Heart right ventricle (tissue), 16 donors: ENCODE measurements around the gene E2F8. TPM values are rescaled to one million over a fixed set of nuclear protein-coding genes. Genes with fewer than 3 reads are reported as not detected.

Source experiments
- ATAC-seq, 8 donors: fragments of 200-7000 bp; cut with Tn5 transposase; one replicate each; pipeline ENCODE4 v1.9.1; 2020; ENCODE audit warnings: mild to moderate bottlenecking in 8 of 8, moderate library complexity in 8 of 8, moderate number of reproducible peaks in 1 of 8
- DNase-seq, 2 donors: peaks; one replicate each; pipeline ENCODE4 v3.0.0-alpha.2; 2020
- H3K27ac ChIP-seq, 10 donors: fragments of 200-600 bp; sonication (generic) in 2 of 10; one replicate each; pipeline versions ENCODE4 v1.5.0 to v1.8.0; 2020 to 2022; ENCODE audit warnings: mild to moderate bottlenecking in 3 of 10
- H3K27me3 ChIP-seq, 7 donors: fragments of 200-600 bp; one replicate each; pipeline ENCODE4 v1.8.0; 2021 to 2022; ENCODE audit warnings: mild to moderate bottlenecking in 2 of 7
- H3K36me3 ChIP-seq, 9 donors: fragments of 200-600 bp; sonication (generic) in 1 of 9; one replicate each; pipeline versions ENCODE4 v1.5.0 to v1.8.0; 2020 to 2022; ENCODE audit warnings: mild to moderate bottlenecking in 2 of 9
- H3K4me1 ChIP-seq, 9 donors: fragments of 200-600 bp; sonication (generic) in 1 of 9; one replicate each; pipeline versions ENCODE4 v1.5.0 to v1.8.0; 2020 to 2022; ENCODE audit warnings: mild to moderate bottlenecking in 4 of 9
- H3K4me3 ChIP-seq, 10 donors: fragments of 200-600 bp; sonication (generic) in 2 of 10; one replicate each; pipeline versions ENCODE4 v1.5.0 to v1.8.0; 2020 to 2022; ENCODE audit warnings: mild to moderate bottlenecking in 7 of 10, moderate library complexity in 2 of 10
- H3K9me3 ChIP-seq, 11 donors: fragments of 200-600 bp in 10 of 11; sonication (generic) in 2 of 11; one replicate each; pipeline versions ENCODE4 v1.5.0 to v1.8.0; 2013 to 2022; ENCODE audit warnings: mild to moderate bottlenecking in 2 of 11, control low read depth in 1 of 11, moderate library complexity in 1 of 11
- WGBS, 2 donors: extraction: QIAGEN DNeasy Blood & Tissue Kit; methylation state at CpG; one replicate each; pipeline ENCODE4 v1.1.7; 2013; ENCODE audit warnings: inconsistent platforms in 1 of 2; 5-methylcytosine and 5-hydroxymethylcytosine counted together
- intact Hi-C, 10 donors: fragments of 100-400 bp; cut with DNase I; formaldehyde crosslinking; loops; one replicate each; pipeline versions ENCODE4 v1.11.1 to v1.14.2; 2022
- polyA plus RNA-seq, 2 donors: library from polyadenylated mRNA; stranded (reverse); fragments of 200-250 nt; gene quantifications; one replicate each; pipeline ENCODE4 v1.2.3, GENCODE V29; 2013
- total RNA-seq, 10 donors: library from RNA; stranded (reverse); fragmentation: NEBNext Ultra II Directional in 3 of 10; extraction: Animal tissue kit (Norgen Biotek cat#: 25700) in 3 of 10; gene quantifications; one replicate each; pipeline versions ENCODE4 v1.2.1 to v1.2.4, GENCODE V29; 2021 to 2023
- TF ChIP-seq, protein P1 (sequence below), 9 donors: fragments of 200-600 bp; sonication (generic) in 2 of 9; IDR thresholded peaks; one replicate each; pipeline versions ENCODE4 v1.5.0 to v1.8.0; 2021 to 2022; ENCODE audit warnings: antibody characterized with exemption in 9 of 9, mild to moderate bottlenecking in 5 of 9, moderate library complexity in 1 of 9
- donor health status: Arrhythmogenic right ventricular cardiomyopathy.
- donor health status: ischemic (EF 13 %, LVEDD 7.1; RV severe dilation, severe dysfunction).
- donor health status: healthy with polysubstance abuse.
- donor health status: DM: no; HTN: yes; CAD: no.
- donor health status: DM: no; HTN: no; CAD: no.
- donor health status: ischemic (EF 25% LVEDD 6.9; RV normal size, moderate dysfunction).
- donor health status: ischemic (EF 25% LVEDD 5.7; RV mildly dilated, moderate dysfunction).
- donor health status: healthy.
- donor health status: DM: yes; HTN: yes; CAD: no.
- donor health status: Ischemic cardiomyopathy.
- donor health status: ischemic (EF 35%, LVEDD 5.7; RV mildly dilated, moderate dysfunction).
- donor health status: nonischemic (EF 11% LVEDD 7.7; RV severe dilation, severe dysfunction).
- donor health status: DM: yes; HTN: yes; CAD: no.
- donor health status: PGD.
- donor health status: ischemic (EF 29% LVEDD 5.4; RV normal size, mild dysfunction).
- donor health status: nonischemic (EF 23%, LVEDD 6.1; RV moderate dilation, normal function).

Gene E2F8
- total and polyA plus RNA-seq, 12 donors: 0.73 to 5.0 (median 3.5) TPM

DNA sequence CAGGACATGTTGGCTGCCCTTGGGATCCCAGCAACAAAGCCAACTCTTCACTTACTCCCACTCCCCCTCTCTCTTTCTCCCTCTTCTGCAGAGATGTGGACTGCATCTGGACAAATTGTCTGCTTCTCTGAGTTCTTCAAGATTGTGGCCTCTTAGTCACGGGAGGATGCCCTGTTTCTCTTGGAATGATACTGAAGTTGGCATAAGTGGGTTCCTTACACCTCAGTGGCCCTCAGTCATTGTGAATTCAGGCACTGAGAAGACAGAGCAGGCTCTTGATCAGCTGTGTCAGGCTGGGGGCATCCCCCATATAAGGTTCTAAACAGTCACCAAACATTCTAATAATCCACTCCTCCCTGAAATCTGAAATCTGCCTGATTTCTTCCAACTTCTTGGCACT lies 6.1 kb upstream of the E2F8 start:
- peaks cover 11 to 50% (median 24%) of the 10 kb centered on the region in 7 donors for H3K27me3 ChIP-seq
- H3K36me3 ChIP-seq: no peaks in the 10 kb centered on the region
- H3K4me3 ChIP-seq: no peak overlapping the region
- H3K9me3 ChIP-seq: peaks cover 0 to 3% (median 0%) of the 10 kb centered on the region in 11 donors
- TF ChIP-seq, protein P1, sequence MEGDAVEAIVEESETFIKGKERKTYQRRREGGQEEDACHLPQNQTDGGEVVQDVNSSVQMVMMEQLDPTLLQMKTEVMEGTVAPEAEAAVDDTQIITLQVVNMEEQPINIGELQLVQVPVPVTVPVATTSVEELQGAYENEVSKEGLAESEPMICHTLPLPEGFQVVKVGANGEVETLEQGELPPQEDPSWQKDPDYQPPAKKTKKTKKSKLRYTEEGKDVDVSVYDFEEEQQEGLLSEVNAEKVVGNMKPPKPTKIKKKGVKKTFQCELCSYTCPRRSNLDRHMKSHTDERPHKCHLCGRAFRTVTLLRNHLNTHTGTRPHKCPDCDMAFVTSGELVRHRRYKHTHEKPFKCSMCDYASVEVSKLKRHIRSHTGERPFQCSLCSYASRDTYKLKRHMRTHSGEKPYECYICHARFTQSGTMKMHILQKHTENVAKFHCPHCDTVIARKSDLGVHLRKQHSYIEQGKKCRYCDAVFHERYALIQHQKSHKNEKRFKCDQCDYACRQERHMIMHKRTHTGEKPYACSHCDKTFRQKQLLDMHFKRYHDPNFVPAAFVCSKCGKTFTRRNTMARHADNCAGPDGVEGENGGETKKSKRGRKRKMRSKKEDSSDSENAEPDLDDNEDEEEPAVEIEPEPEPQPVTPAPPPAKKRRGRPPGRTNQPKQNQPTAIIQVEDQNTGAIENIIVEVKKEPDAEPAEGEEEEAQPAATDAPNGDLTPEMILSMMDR (IDR thresholded peaks at IDR 0.05): no peak
- DNase-seq: no peak
- intact Hi-C loops: loop anchor here in 1 of 10 donors (10.0 kb wide), 1 partner anchor 172 kb away; no protein-coding TSS in a partner anchor
- no peak for ATAC-seq
- H3K27ac ChIP-seq: no peak overlapping the region
- 89 to 93% methylated on average over 1 of the region's 1 CpG for WGBS, 2 donors
- peaks cover 2 to 29% (median 9%) of the 10 kb centered on the region in 9 donors for H3K4me1 ChIP-seq

DNA sequence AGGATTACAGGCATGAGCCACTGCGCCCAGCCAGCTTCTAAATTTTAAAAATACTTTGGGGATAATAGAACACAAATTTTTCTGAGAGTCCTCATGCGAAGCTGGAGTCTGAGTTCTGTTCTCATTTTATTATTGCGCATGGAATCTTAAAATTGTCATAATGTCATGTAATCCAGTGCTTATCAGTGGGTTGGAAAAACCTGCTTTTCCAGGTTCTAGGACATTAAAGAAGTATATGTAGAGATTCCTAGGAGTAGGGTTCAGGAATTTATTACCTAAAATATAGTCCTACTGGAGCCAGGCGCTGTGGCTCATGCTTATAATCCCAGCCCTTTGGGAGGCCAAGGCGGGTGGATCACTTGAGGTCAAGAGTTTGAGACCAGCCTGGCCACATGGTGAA lies 4.6 kb upstream of the E2F8 start:
- no peak for DNase-seq
- Histone ChIP-seq H3K27me3 (peaks cover 11 to 63% (median 32%) of the 10 kb centered on the region in 7 donors), H3K4me3 (no peak overlapping the region), H3K9me3 (peaks cover 0 to 3% (median 0%) of the 10 kb centered on the region in 11 donors), H3K4me1 (peaks cover 5 to 38% (median 16%) of the 10 kb centered on the region in 9 donors), H3K36me3 (no peaks in the 10 kb centered on the region), H3K27ac (no peak overlapping the region)
- 90 to 92% methylated on average over 5 of the region's 5 CpGs for WGBS, 2 donors
- TF ChIP-seq, protein P1 (IDR thresholded peaks at IDR 0.05): no peak
- intact Hi-C loops: loop anchor here in 1 of 10 donors (10.0 kb wide), 1 partner anchor 171 kb away; no protein-coding TSS in a partner anchor
- ATAC-seq: no peak

DNA sequence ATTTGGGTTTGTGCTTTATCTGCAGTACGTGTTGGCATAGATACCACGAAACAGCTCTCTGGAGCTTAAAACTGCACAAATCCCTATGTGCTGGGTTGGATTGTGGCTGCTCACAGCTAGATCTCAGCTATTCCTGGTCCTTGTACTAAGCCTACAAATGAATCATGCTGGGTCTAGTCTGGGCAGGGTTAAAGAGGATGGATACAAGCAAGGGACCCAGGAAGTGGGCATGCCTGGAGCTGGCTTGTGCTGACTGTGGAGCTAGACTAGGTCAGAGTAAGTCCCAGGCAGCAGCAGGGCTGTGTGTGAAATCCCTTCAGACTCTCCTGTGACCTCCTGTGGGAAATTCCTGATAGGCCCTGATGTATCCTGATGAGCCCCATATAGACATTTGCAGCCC lies 3.9 kb upstream of the E2F8 start:
- TF ChIP-seq, protein P1 (IDR thresholded peaks at IDR 0.05): no peak
- Histone ChIP-seq H3K4me3 (no peak overlapping the region), H3K27ac (no peak overlapping the region), H3K4me1 (peaks cover 5 to 42% (median 17%) of the 10 kb centered on the region in 9 donors), H3K9me3 (peaks cover 0 to under 1% (median 0%) of the 10 kb centered on the region in 11 donors), H3K36me3 (no peaks in the 10 kb centered on the region), H3K27me3 (peaks cover 11 to 65% (median 32%) of the 10 kb centered on the region in 7 donors)
- intact Hi-C loops: loop anchor here in 3 of 10 donors (5.0 to 10.0 kb wide), 2 partner anchors 47 to 170 kb away; no protein-coding TSS in a partner anchor
- DNase-seq: no peak
- ATAC-seq: no peak
- 62 to 75% methylated on average over 2 of the region's 2 CpGs for WGBS, 2 donors

DNA sequence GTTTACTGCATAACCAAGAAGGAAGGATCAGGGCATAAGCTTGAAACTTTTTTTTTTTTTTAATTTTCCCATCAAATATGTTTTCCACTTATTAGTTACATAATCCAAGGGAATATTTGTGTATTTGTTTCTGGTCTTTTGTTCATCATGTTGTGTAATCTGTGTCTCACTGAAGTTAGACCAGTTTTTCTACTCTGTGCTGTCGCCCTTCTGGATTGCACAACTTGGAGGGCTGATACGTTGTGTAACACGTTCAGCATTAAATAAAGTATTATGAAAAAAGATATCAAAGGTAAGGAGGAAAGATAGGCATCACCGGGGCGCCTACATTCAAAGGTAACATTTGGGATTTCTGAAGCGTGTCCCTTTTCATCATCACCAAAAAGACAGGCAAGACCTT lies 3.3 kb upstream of the E2F8 start:
- no peak for ATAC-seq
- intact Hi-C loops: loop anchor here in 3 of 10 donors (5.0 to 10.0 kb wide), 2 partner anchors 47 to 169 kb away; no protein-coding TSS in a partner anchor
- H3K27ac ChIP-seq: no peak overlapping the region
- H3K4me1 ChIP-seq: peaks cover 5 to 42% (median 17%) of the 10 kb centered on the region in 9 donors
- 85 to 90% methylated on average over 6 of the region's 6 CpGs for WGBS, 2 donors
- no peaks in the 10 kb centered on the region for H3K9me3 ChIP-seq
- no peak for DNase-seq
- peaks cover 11 to 65% (median 32%) of the 10 kb centered on the region in 7 donors for H3K27me3 ChIP-seq
- TF ChIP-seq, protein P1 (IDR thresholded peaks at IDR 0.05): no peak
- no peaks in the 10 kb centered on the region for H3K36me3 ChIP-seq
- no peak overlapping the region for H3K4me3 ChIP-seq
